Panc1 (cell line): ENCODE results near the gene TRERF1.

Experiments
- POLR2AphosphoS5 ChIP-seq: IDR thresholded peaks from 2 replicates; pipeline ENCODE4 v1.6.1; 2012; ENCODE audit warnings: mild to moderate bottlenecking, low read depth, low read length, moderate library complexity
- SIN3A ChIP-seq: IDR thresholded peaks from 2 replicates; pipeline ENCODE4 v1.6.1; 2012; ENCODE audit warnings: low read depth, mild to moderate bottlenecking, low read length, moderate library complexity, borderline replicate concordance; ENCODE audit not compliant: insufficient read depth
- TCF7L2 ChIP-seq: IDR thresholded peaks from 2 replicates; pipeline ENCODE4 v1.6.1; 2011; ENCODE audit warnings: mild to moderate bottlenecking, low read depth, low read length, inconsistent platforms
- TF ChIP-seq, protein P1 (sequence below): fragments of 450-650 bp; IDR thresholded peaks from 2 replicates; pipeline ENCODE4 v1.5.1; 2017; ENCODE audit warnings: mild to moderate bottlenecking
- TF ChIP-seq, protein P2 (sequence below), 2 experiments: IDR thresholded peaks; 2 replicates each; pipeline ENCODE4 v1.6.1; 2011 to 2012; ENCODE audit warnings: low read depth in 2 of 2, control low read depth in 1 of 2, low read length in 1 of 2, mild to moderate bottlenecking in 1 of 2, moderate library complexity in 1 of 2; ENCODE audit not compliant: insufficient read depth in 1 of 2

DNA sequence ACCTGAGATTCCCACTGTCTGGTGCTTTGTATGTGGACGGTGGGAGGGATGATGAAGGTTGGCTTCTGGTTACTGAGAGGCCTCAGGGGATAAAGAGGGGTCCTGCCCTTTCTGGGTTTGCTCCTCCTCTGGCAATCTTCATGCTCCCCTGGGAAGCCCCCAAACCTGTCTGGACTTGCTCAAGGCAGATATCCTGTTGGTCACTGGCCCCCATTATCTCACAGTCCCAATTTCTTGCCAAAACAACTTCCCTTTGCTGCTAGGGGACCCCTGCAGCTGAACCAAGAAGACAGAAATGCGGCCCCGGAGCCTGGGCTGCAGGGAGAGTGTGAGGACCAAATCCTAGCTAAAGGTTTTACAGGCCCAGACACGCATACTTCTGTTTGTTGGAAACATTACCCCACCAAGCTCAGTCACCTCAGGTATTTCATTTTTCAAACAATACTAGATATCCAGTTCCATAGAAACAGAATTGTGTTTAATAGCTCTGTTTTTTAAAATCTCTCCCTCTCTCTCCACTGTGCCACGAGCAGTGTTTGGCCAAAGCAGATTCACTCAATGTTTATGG lies 170.7 kb downstream of the TRERF1 start:
- TF ChIP-seq, protein P1, sequence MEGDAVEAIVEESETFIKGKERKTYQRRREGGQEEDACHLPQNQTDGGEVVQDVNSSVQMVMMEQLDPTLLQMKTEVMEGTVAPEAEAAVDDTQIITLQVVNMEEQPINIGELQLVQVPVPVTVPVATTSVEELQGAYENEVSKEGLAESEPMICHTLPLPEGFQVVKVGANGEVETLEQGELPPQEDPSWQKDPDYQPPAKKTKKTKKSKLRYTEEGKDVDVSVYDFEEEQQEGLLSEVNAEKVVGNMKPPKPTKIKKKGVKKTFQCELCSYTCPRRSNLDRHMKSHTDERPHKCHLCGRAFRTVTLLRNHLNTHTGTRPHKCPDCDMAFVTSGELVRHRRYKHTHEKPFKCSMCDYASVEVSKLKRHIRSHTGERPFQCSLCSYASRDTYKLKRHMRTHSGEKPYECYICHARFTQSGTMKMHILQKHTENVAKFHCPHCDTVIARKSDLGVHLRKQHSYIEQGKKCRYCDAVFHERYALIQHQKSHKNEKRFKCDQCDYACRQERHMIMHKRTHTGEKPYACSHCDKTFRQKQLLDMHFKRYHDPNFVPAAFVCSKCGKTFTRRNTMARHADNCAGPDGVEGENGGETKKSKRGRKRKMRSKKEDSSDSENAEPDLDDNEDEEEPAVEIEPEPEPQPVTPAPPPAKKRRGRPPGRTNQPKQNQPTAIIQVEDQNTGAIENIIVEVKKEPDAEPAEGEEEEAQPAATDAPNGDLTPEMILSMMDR: no peak
- TF ChIP-seq SIN3A: no peak
- TF ChIP-seq, protein P2, sequence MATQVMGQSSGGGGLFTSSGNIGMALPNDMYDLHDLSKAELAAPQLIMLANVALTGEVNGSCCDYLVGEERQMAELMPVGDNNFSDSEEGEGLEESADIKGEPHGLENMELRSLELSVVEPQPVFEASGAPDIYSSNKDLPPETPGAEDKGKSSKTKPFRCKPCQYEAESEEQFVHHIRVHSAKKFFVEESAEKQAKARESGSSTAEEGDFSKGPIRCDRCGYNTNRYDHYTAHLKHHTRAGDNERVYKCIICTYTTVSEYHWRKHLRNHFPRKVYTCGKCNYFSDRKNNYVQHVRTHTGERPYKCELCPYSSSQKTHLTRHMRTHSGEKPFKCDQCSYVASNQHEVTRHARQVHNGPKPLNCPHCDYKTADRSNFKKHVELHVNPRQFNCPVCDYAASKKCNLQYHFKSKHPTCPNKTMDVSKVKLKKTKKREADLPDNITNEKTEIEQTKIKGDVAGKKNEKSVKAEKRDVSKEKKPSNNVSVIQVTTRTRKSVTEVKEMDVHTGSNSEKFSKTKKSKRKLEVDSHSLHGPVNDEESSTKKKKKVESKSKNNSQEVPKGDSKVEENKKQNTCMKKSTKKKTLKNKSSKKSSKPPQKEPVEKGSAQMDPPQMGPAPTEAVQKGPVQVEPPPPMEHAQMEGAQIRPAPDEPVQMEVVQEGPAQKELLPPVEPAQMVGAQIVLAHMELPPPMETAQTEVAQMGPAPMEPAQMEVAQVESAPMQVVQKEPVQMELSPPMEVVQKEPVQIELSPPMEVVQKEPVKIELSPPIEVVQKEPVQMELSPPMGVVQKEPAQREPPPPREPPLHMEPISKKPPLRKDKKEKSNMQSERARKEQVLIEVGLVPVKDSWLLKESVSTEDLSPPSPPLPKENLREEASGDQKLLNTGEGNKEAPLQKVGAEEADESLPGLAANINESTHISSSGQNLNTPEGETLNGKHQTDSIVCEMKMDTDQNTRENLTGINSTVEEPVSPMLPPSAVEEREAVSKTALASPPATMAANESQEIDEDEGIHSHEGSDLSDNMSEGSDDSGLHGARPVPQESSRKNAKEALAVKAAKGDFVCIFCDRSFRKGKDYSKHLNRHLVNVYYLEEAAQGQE (IDR thresholded peaks at IDR 0.05; ENCODE audit: insufficient read depth in 1 of 2, low read depth in 2 of 2, low read length in 1 of 2): no peak
- TF ChIP-seq POLR2AphosphoS5: no peak
- TF ChIP-seq TCF7L2: no peak
